Measurements from ENCODE around the gene SVIL.
"Not testable (repeated sequence)": the region's sequence is repeated elsewhere in the genome, so short reads cannot be mapped to it uniquely, and the experiment has no call there.

Gene SVIL

GRCh38 chr10:29616542-29616941 lies 18.2 kb downstream of the SVIL start:
- Histone ChIP-seq H3K9me3 (replicated peaks; ENCODE audit: insufficient read depth, low read length) (no peaks in the 10 kb centered on the region), H3K4me3 (ENCODE audit: low read length) (no peak overlapping the region), H3K36me3 (replicated peaks; ENCODE audit: insufficient read depth, low read length) (no peaks in the 10 kb centered on the region), H2AFZ (ENCODE audit: low read length) (no peak overlapping the region), H3K27ac (ENCODE audit: low read length) (no peak overlapping the region), H3F3A (ENCODE audit: insufficient read depth, low read length) (no peaks in the 10 kb centered on the region), H3K9ac (ENCODE audit: low read length) (no peak overlapping the region), H4K20me1 (ENCODE audit: insufficient read depth, low read length) (no peaks in the 10 kb centered on the region), H3K79me2 (ENCODE audit: low read length) (no peaks in the 10 kb centered on the region), H3K4me2 (ENCODE audit: low read depth, low read length) (no peak overlapping the region), H3K4me1 (ENCODE audit: low read length) (no peaks in the 10 kb centered on the region), H3K9me2 (replicated peaks; ENCODE audit: insufficient read depth, low read length) (no peaks in the 10 kb centered on the region), H3K27me3 (replicated peaks; ENCODE audit: insufficient read depth, low read length) (no peaks in the 10 kb centered on the region)
- TF ChIP-seq EZH2 (optimal IDR thresholded peaks at IDR 0.05; ENCODE audit: low read depth, low read length): no peak
- TF ChIP-seq CTCF (IDR thresholded peaks at IDR 0.05; ENCODE audit: low read length): no peak
- TF ChIP-seq EZH2phosphoT487 (IDR thresholded peaks at IDR 0.05; ENCODE audit: low read length): no peak
- no peak for DNase-seq

GRCh38 chr10:29615195-29615594 lies 19.6 kb downstream of the SVIL start:
- H3K4me2 ChIP-seq (ENCODE audit: low read depth, low read length): no peak overlapping the region
- H3K9me3 ChIP-seq (replicated peaks; ENCODE audit: insufficient read depth, low read length): no peaks in the 10 kb centered on the region
- H3K4me3 ChIP-seq (ENCODE audit: low read length): no peak overlapping the region
- no peak overlapping the region for H3K27ac ChIP-seq (ENCODE audit: low read length)
- no peak for DNase-seq
- no peaks in the 10 kb centered on the region for H3F3A ChIP-seq (ENCODE audit: insufficient read depth, low read length)
- no peaks in the 10 kb centered on the region for H3K36me3 ChIP-seq (replicated peaks; ENCODE audit: insufficient read depth, low read length)
- no peaks in the 10 kb centered on the region for H4K20me1 ChIP-seq (ENCODE audit: insufficient read depth, low read length)
- no peaks in the 10 kb centered on the region for H3K27me3 ChIP-seq (replicated peaks; ENCODE audit: insufficient read depth, low read length)
- H2AFZ ChIP-seq (ENCODE audit: low read length): no peak overlapping the region
- H3K9ac ChIP-seq (ENCODE audit: low read length): no peak overlapping the region
- no peaks in the 10 kb centered on the region for H3K79me2 ChIP-seq (ENCODE audit: low read length)
- TF ChIP-seq EZH2phosphoT487 (IDR thresholded peaks at IDR 0.05; ENCODE audit: low read length): no peak
- TF ChIP-seq EZH2 (optimal IDR thresholded peaks at IDR 0.05; ENCODE audit: low read depth, low read length): no peak
- TF ChIP-seq CTCF (IDR thresholded peaks at IDR 0.05; ENCODE audit: low read length): no peak
- no peaks in the 10 kb centered on the region for H3K4me1 ChIP-seq (ENCODE audit: low read length)
- no peaks in the 10 kb centered on the region for H3K9me2 ChIP-seq (replicated peaks; ENCODE audit: insufficient read depth, low read length)

- H3K9me3 ChIP-seq (replicated peaks; ENCODE audit: insufficient read depth, low read length); H3K9me2 ChIP-seq (replicated peaks; ENCODE audit: insufficient read depth, low read length); H3K27ac ChIP-seq (ENCODE audit: low read length); H2AFZ ChIP-seq (ENCODE audit: low read length); H4K20me1 ChIP-seq (ENCODE audit: insufficient read depth, low read length); H3K79me2 ChIP-seq (ENCODE audit: low read length); H3K4me2 ChIP-seq (ENCODE audit: low read depth, low read length); H3F3A ChIP-seq (ENCODE audit: insufficient read depth, low read length); H3K4me3 ChIP-seq (ENCODE audit: low read length); H3K4me1 ChIP-seq (ENCODE audit: low read length); H3K27me3 ChIP-seq (replicated peaks; ENCODE audit: insufficient read depth, low read length); H3K36me3 ChIP-seq (replicated peaks; ENCODE audit: insufficient read depth, low read length); H3K9ac ChIP-seq (ENCODE audit: low read length); DNase-seq: not testable (repeated sequence)
These were observed 20.5 kb downstream of the SVIL start for GRCh38 chr10:29614289-29614688.

GRCh38 chr10:29613791-29614190 lies 21.0 kb downstream of the SVIL start:
- H4K20me1 ChIP-seq (ENCODE audit: insufficient read depth, low read length): no peaks in the 10 kb centered on the region
- H3K9ac ChIP-seq (ENCODE audit: low read length): no peak overlapping the region

More at GRCh38 chr10:29613791-29614190, 21.0 kb downstream of the SVIL start:
- no peak for TF ChIP-seq EZH2 (optimal IDR thresholded peaks at IDR 0.05; ENCODE audit: low read depth, low read length)
- TF ChIP-seq CTCF (IDR thresholded peaks at IDR 0.05; ENCODE audit: low read length): no peak
- TF ChIP-seq EZH2phosphoT487 (IDR thresholded peaks at IDR 0.05; ENCODE audit: low read length): no peak
- H3K4me3 ChIP-seq (ENCODE audit: low read length): no peak overlapping the region
- no peak overlapping the region for H3K27ac ChIP-seq (ENCODE audit: low read length)
- H3F3A ChIP-seq (ENCODE audit: insufficient read depth, low read length): no peaks in the 10 kb centered on the region
- H3K4me1 ChIP-seq (ENCODE audit: low read length): no peaks in the 10 kb centered on the region
- no peaks in the 10 kb centered on the region for H3K36me3 ChIP-seq (replicated peaks; ENCODE audit: insufficient read depth, low read length)
- H3K27me3 ChIP-seq (replicated peaks; ENCODE audit: insufficient read depth, low read length): no peaks in the 10 kb centered on the region
- DNase-seq: no peak
- no peaks in the 10 kb centered on the region for H3K9me2 ChIP-seq (replicated peaks; ENCODE audit: insufficient read depth, low read length)
- H2AFZ ChIP-seq (ENCODE audit: low read length): no peak overlapping the region
- no peaks in the 10 kb centered on the region for H3K79me2 ChIP-seq (ENCODE audit: low read length)
- no peak overlapping the region for H3K4me2 ChIP-seq (ENCODE audit: low read depth, low read length)
- H3K9me3 ChIP-seq (replicated peaks; ENCODE audit: insufficient read depth, low read length): no peaks in the 10 kb centered on the region

All from MM.1S (cell line).